HFF-Myc (cell line): ENCODE results near the gene SSNA1.
A peak's percentile ranks its signal among the peaks of the same experiment; 100 is the strongest.

Source experiments
- DNase-seq: peaks from one replicate; pipeline ENCODE4 v3.0.0-alpha.2; 2011; ENCODE audit warnings: low read depth; ENCODE audit errors: extremely low read depth
- H3K4me3 ChIP-seq: replicated peaks from 2 replicates; pipeline ENCODE4 v1.5.1; 2011; ENCODE audit warnings: low read depth, mild to moderate bottlenecking, control low read depth, low read length
- CTCF ChIP-seq: IDR thresholded peaks from 2 replicates; pipeline ENCODE4 v1.5.1; 2012; ENCODE audit warnings: mild to moderate bottlenecking, low read depth, low read length, control low read depth; ENCODE audit errors: missing control alignments

Gene SSNA1

GRCh38 chr9:137205126-137206069, 16.9 kb downstream of the SSNA1 start, which contains the start of the genes NDOR1 and TMEM203:
Gene NDOR1 (plus strand): TSS chr9:137205700. CDS start chr9:137205778, 78 bp downstream.
Gene TMEM203 (minus strand): TSS chr9:137205648. CDS start chr9:137205414, 234 bp downstream.
- peak; percentile 32 for DNase-seq
- peak within 1 kb of the TSS; percentile 67 for H3K4me3 ChIP-seq
- no peak for TF ChIP-seq CTCF

GRCh38 chr9:137206602-137207001, 18.1 kb downstream of the SSNA1 start:
- H3K4me3 ChIP-seq: peak overlapping the region; percentile 67
- DNase-seq: no peak
- TF ChIP-seq CTCF: no peak

- H3K4me3 ChIP-seq: no peak overlapping the region
- DNase-seq: no peak
- no peak for TF ChIP-seq CTCF
These were observed 23.1 kb downstream of the SSNA1 start for GRCh38 chr9:137211532-137211931.

GRCh38 chr9:137212520-137212919, 24.0 kb downstream of the SSNA1 start:
- DNase-seq: no peak
- no peak for TF ChIP-seq CTCF
- no peak overlapping the region for H3K4me3 ChIP-seq

GRCh38 chr9:137213160-137214060, 24.9 kb downstream of the SSNA1 start:
- no peak overlapping the region for H3K4me3 ChIP-seq
- TF ChIP-seq CTCF: peak; percentile 11
- DNase-seq: no peak

GRCh38 chr9:137214620-137215019, 26.1 kb downstream of the SSNA1 start:
- H3K4me3 ChIP-seq: no peak overlapping the region
- no peak for TF ChIP-seq CTCF
- no peak for DNase-seq
